ENCODE measurements around the gene BIRC5. TPM values are rescaled to one million over a fixed set of nuclear protein-coding genes. Genes with fewer than 3 reads are reported as not detected.

BIRC5 gene
- total RNA-seq, 1 donor from 2014 or later = 61.7 TPM

- no peak for DNase-seq (ENCODE audit: low read depth, low spot score)
These were observed 57.5 kb downstream of the BIRC5 start for GRCh38 chr17:78271419-78272170.

GRCh38 chr17:78272181-78272913 lies 58.3 kb downstream of the BIRC5 start:
- no peak for DNase-seq (ENCODE audit: low read depth, low spot score)

- no peak for DNase-seq (ENCODE audit: low read depth, low spot score)
These were observed 58.8 kb downstream of the BIRC5 start for GRCh38 chr17:78272914-78273258.

- no peak for DNase-seq (ENCODE audit: low read depth, low spot score)
These were observed 59.8 kb downstream of the BIRC5 start for GRCh38 chr17:78273813-78274212.

Other genes starting within 250 kb of the BIRC5 start
- gene TMC6, start 85.5 kb upstream of the BIRC5 start, total RNA-seq = 16.7 and 20.2 TPM in 2 replicates
- gene TMC8, start 83.5 kb upstream of the BIRC5 start, total RNA-seq = under 0.01 TPM in 1 of 2 replicates, not detected in the other
- not detected in 2 replicates for gene C17orf99, start 67.9 kb upstream of the BIRC5 start, total RNA-seq
- gene SYNGR2, start 45.7 kb upstream of the BIRC5 start, total RNA-seq = 32.9 and 35.8 TPM in 2 replicates
- 108 and 190 TPM in 2 replicates for gene TK1, start 27.2 kb upstream of the BIRC5 start, total RNA-seq
- gene AFMID, start 26.9 kb upstream of the BIRC5 start, total RNA-seq = 46.6 and 49.5 TPM in 2 replicates
- 0.21 TPM in 1 of 2 replicates, not detected in the other for gene TMEM235, start 17.4 kb downstream of the BIRC5 start, total RNA-seq
- gene SOCS3, start 145.8 kb downstream of the BIRC5 start, total RNA-seq = 31.5 and 71.3 TPM in 2 replicates
- gene PGS1, start 164.4 kb downstream of the BIRC5 start, total RNA-seq = 32.0 and 40.0 TPM in 2 replicates